ENCODE results near the gene GALNT7.
A peak's percentile ranks its signal among the peaks of the same experiment; 100 is the strongest.

GALNT7 gene

GRCh38 chr4:173314715-173315114 lies 146.1 kb downstream of the GALNT7 start:
- Mint-ChIP-seq H3K36me3 (ENCODE audit: low read depth) (peaks cover 9% of the 10 kb centered on the region), H3K9me3 (no peaks in the 10 kb centered on the region), H3K27me3 (ENCODE audit: low read depth) (no peaks in the 10 kb centered on the region), H3K4me3 (no peak overlapping the region), H3K27ac (no peak overlapping the region), H3K4me1 (ENCODE audit: low read depth) (peaks cover 9% of the 10 kb centered on the region)
- no peak for DNase-seq (ENCODE audit: low spot score)

- Mint-ChIP-seq H3K4me3 (no peak overlapping the region), H3K9me3 (no peaks in the 10 kb centered on the region), H3K4me1 (ENCODE audit: low read depth) (peaks cover 9% of the 10 kb centered on the region), H3K27ac (no peak overlapping the region), H3K27me3 (ENCODE audit: low read depth) (no peaks in the 10 kb centered on the region), H3K36me3 (ENCODE audit: low read depth) (peaks cover 10% of the 10 kb centered on the region)
- no peak for DNase-seq (ENCODE audit: low spot score)
Observed at GRCh38 chr4:173316060-173316459, 147.4 kb downstream of the GALNT7 start.

- Mint-ChIP-seq H3K27me3 (ENCODE audit: low read depth) (no peaks in the 10 kb centered on the region), H3K4me1 (ENCODE audit: low read depth) (peaks cover 8% of the 10 kb centered on the region), H3K27ac (no peak overlapping the region), H3K9me3 (no peaks in the 10 kb centered on the region), H3K36me3 (ENCODE audit: low read depth) (peaks cover 13% of the 10 kb centered on the region), H3K4me3 (no peak overlapping the region)
- no peak for DNase-seq (ENCODE audit: low spot score)
Observed at GRCh38 chr4:173317004-173317403, 148.4 kb downstream of the GALNT7 start.

- no peaks in the 10 kb centered on the region for H3K9me3 Mint-ChIP-seq
- H3K4me3 Mint-ChIP-seq, result no peak overlapping the region
- no peak for DNase-seq (ENCODE audit: low spot score)
- peaks cover 15% of the 10 kb centered on the region for H3K36me3 Mint-ChIP-seq (ENCODE audit: low read depth)
- no peak overlapping the region for H3K27ac Mint-ChIP-seq
- peaks cover 8% of the 10 kb centered on the region for H3K4me1 Mint-ChIP-seq (ENCODE audit: low read depth)
- no peaks in the 10 kb centered on the region for H3K27me3 Mint-ChIP-seq (ENCODE audit: low read depth)
Observed at GRCh38 chr4:173318240-173318639, 149.6 kb downstream of the GALNT7 start.

GRCh38 chr4:173318648-173319211 lies 150.1 kb downstream of the GALNT7 start:
- Mint-ChIP-seq H3K27ac (no peak overlapping the region), H3K27me3 (ENCODE audit: low read depth) (no peaks in the 10 kb centered on the region), H3K9me3 (no peaks in the 10 kb centered on the region), H3K4me1 (ENCODE audit: low read depth) (peaks cover 8% of the 10 kb centered on the region), H3K4me3 (no peak overlapping the region), H3K36me3 (ENCODE audit: low read depth) (peaks cover 15% of the 10 kb centered on the region)
- no peak for DNase-seq (ENCODE audit: low spot score)

GRCh38 chr4:173319696-173320095 lies 151.1 kb downstream of the GALNT7 start:
- Mint-ChIP-seq H3K9me3 (no peaks in the 10 kb centered on the region), H3K4me1 (ENCODE audit: low read depth) (peaks cover 8% of the 10 kb centered on the region), H3K27me3 (ENCODE audit: low read depth) (no peaks in the 10 kb centered on the region), H3K4me3 (no peak overlapping the region), H3K27ac (no peak overlapping the region), H3K36me3 (ENCODE audit: low read depth) (peaks cover 16% of the 10 kb centered on the region)
- no peak for DNase-seq (ENCODE audit: low spot score)

GRCh38 chr4:173325007-173325736 lies 156.6 kb downstream of the GALNT7 start:
- Mint-ChIP-seq H3K27ac (peak overlapping the region; percentile 13), H3K4me3 (no peak overlapping the region), H3K27me3 (ENCODE audit: low read depth) (no peaks in the 10 kb centered on the region), H3K9me3 (no peaks in the 10 kb centered on the region), H3K4me1 (ENCODE audit: low read depth) (peaks cover 12% of the 10 kb centered on the region), H3K36me3 (ENCODE audit: low read depth) (peaks cover 51% of the 10 kb centered on the region)
- DNase-seq (ENCODE audit: low spot score), result no peak

GRCh38 chr4:173328236-173328901 lies 159.8 kb downstream of the GALNT7 start:
- Mint-ChIP-seq H3K9me3 (no peaks in the 10 kb centered on the region), H3K4me3 (no peak overlapping the region), H3K36me3 (ENCODE audit: low read depth) (peaks cover 63% of the 10 kb centered on the region), H3K27me3 (ENCODE audit: low read depth) (no peaks in the 10 kb centered on the region), H3K4me1 (ENCODE audit: low read depth) (peaks cover 28% of the 10 kb centered on the region), H3K27ac (no peak overlapping the region)
- no peak for DNase-seq (ENCODE audit: low spot score)

- no peaks in the 10 kb centered on the region for H3K27me3 Mint-ChIP-seq (ENCODE audit: low read depth)
- no peaks in the 10 kb centered on the region for H3K9me3 Mint-ChIP-seq
- H3K36me3 Mint-ChIP-seq (ENCODE audit: low read depth), result peaks cover 64% of the 10 kb centered on the region
- H3K4me3 Mint-ChIP-seq, result peak overlapping the region; percentile 69
- no peak for DNase-seq (ENCODE audit: low spot score)
- peaks cover 30% of the 10 kb centered on the region for H3K4me1 Mint-ChIP-seq (ENCODE audit: low read depth)
- peak overlapping the region; percentile 73 for H3K27ac Mint-ChIP-seq
Observed at GRCh38 chr4:173330590-173330989, 162.0 kb downstream of the GALNT7 start.

GRCh38 chr4:173332021-173332487 lies 163.4 kb downstream of the GALNT7 start:
- peak overlapping the region; percentile 89 for H3K4me3 Mint-ChIP-seq
- H3K27ac Mint-ChIP-seq, result peak overlapping the region; percentile 95
- H3K9me3 Mint-ChIP-seq, result no peaks in the 10 kb centered on the region
- no peaks in the 10 kb centered on the region for H3K27me3 Mint-ChIP-seq (ENCODE audit: low read depth)
- no peak for DNase-seq (ENCODE audit: low spot score)
- H3K36me3 Mint-ChIP-seq (ENCODE audit: low read depth), result peaks cover 55% of the 10 kb centered on the region
- H3K4me1 Mint-ChIP-seq (ENCODE audit: low read depth), result peaks cover 38% of the 10 kb centered on the region

- no peak for DNase-seq (ENCODE audit: low spot score)
- no peaks in the 10 kb centered on the region for H3K27me3 Mint-ChIP-seq (ENCODE audit: low read depth)
- peaks cover 51% of the 10 kb centered on the region for H3K36me3 Mint-ChIP-seq (ENCODE audit: low read depth)
- H3K9me3 Mint-ChIP-seq, result no peaks in the 10 kb centered on the region
- peak overlapping the region; percentile 95 for H3K27ac Mint-ChIP-seq
- peak overlapping the region; percentile 89 for H3K4me3 Mint-ChIP-seq
- H3K4me1 Mint-ChIP-seq (ENCODE audit: low read depth), result peaks cover 44% of the 10 kb centered on the region
Observed at GRCh38 chr4:173332963-173333657, 164.5 kb downstream of the GALNT7 start.

- Mint-ChIP-seq H3K4me3 (peak overlapping the region; percentile 97), H3K27ac (peak overlapping the region; percentile 99), H3K4me1 (ENCODE audit: low read depth) (peaks cover 44% of the 10 kb centered on the region), H3K27me3 (ENCODE audit: low read depth) (no peaks in the 10 kb centered on the region), H3K9me3 (no peaks in the 10 kb centered on the region), H3K36me3 (ENCODE audit: low read depth) (peaks cover 47% of the 10 kb centered on the region)
- no peak for DNase-seq (ENCODE audit: low spot score)
Observed at GRCh38 chr4:173333658-173334084, 165.1 kb downstream of the GALNT7 start.

- peaks cover 43% of the 10 kb centered on the region for H3K36me3 Mint-ChIP-seq (ENCODE audit: low read depth)
- no peaks in the 10 kb centered on the region for H3K9me3 Mint-ChIP-seq
- no peaks in the 10 kb centered on the region for H3K27me3 Mint-ChIP-seq (ENCODE audit: low read depth)
- H3K27ac Mint-ChIP-seq, result peak within 1 kb of the TSS; percentile 99
- peak within 1 kb of the TSS; percentile 97 for H3K4me3 Mint-ChIP-seq
- peaks cover 42% of the 10 kb centered on the region for H3K4me1 Mint-ChIP-seq (ENCODE audit: low read depth)
- DNase-seq (ENCODE audit: low spot score), result peak; percentile 99
Observed at GRCh38 chr4:173334085-173334890, 165.7 kb downstream of the GALNT7 start, which contains the start of gene HMGB2. Gene HMGB2 (minus strand): TSS chr4:173334358. CDS start chr4:173333649, 709 bp downstream.
